Measurements from ENCODE around the gene NR4A1. TPM values are rescaled to one million over a fixed set of nuclear protein-coding genes. Genes with fewer than 3 reads are reported as not detected.
A peak's percentile ranks its signal among the peaks of the same experiment; 100 is the strongest.

Gene NR4A1
- total RNA-seq, 4 donors from 2014 or later = 31.7 to 297 (median 135) TPM

DNA sequence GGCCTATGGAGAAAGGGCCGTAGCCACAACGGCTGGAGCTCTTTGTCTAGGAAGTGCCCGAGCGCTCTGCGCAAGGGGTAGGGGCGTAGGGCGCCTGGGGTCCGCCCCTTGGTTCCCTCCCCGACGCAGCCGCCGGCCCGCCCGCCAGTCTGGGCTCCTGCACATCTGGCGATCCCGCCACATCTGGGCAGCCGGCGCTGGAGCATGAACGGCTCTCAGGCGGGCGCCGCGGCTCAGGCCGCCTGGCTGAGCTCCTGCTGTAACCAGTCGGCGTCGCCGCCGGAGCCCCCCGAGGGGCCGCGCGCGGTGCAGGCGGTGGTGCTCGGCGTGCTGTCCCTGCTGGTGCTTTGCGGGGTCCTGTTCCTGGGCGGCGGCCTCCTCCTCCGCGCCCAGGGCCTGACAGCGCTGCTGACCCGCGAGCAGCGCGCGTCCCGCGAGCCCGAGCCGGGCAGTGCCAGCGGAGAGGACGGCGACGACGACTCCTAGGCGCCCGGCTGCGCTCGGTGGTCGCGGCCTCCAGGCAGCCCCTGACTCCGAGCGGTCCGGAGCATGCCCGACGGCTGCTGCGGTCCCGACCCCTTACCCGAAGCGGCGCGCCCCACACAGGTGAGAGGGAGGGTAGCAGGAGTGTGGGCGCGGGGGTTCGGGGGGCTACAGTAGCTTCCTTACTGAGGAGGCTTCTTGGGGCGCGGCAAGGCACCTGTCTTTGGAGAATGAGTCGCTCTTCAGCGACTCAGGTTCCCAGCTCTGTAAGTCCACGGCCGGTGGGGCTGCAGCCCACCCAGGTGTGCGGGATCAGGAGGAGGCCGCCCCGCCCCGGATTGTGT, 28.5 kb downstream of the NR4A1 start, which contains the start of gene SMIM41:
SMIM41 (plus strand) TSS at position 129 of the 827 bp plus-strand sequence; CDS start at position 205, 76 bp downstream.
- intact Hi-C loops (cut with DNase I; ENCODE audit: low total_unique reads) = no loop called here
- Histone ChIP-seq H3K27me3 (no peaks in the 10 kb centered on the region), H3K4me1 (peaks cover 0 to 9% of the 10 kb centered on the region in 2 donors), H3K36me3 (no peaks in the 10 kb centered on the region), H3K27ac (peak within 1 kb of the TSS; percentile 71 to 72), H3K4me3 (peak within 1 kb of the TSS in 1 of 2 donors; percentile 5), H3K9me3 (no peaks in the 10 kb centered on the region)
- TF ChIP-seq, protein P1, sequence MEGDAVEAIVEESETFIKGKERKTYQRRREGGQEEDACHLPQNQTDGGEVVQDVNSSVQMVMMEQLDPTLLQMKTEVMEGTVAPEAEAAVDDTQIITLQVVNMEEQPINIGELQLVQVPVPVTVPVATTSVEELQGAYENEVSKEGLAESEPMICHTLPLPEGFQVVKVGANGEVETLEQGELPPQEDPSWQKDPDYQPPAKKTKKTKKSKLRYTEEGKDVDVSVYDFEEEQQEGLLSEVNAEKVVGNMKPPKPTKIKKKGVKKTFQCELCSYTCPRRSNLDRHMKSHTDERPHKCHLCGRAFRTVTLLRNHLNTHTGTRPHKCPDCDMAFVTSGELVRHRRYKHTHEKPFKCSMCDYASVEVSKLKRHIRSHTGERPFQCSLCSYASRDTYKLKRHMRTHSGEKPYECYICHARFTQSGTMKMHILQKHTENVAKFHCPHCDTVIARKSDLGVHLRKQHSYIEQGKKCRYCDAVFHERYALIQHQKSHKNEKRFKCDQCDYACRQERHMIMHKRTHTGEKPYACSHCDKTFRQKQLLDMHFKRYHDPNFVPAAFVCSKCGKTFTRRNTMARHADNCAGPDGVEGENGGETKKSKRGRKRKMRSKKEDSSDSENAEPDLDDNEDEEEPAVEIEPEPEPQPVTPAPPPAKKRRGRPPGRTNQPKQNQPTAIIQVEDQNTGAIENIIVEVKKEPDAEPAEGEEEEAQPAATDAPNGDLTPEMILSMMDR (IDR thresholded peaks at IDR 0.05) = no peak
- TF ChIP-seq POLR2A (IDR thresholded peaks at IDR 0.05) = no peak
- DNase-seq = no peak

GRCh38 chr12:52080403-52081251, 29.4 kb downstream of the NR4A1 start:
- Histone ChIP-seq H3K27ac (peak overlapping the region; percentile 71 to 72), H3K27me3 (no peaks in the 10 kb centered on the region), H3K36me3 (no peaks in the 10 kb centered on the region), H3K9me3 (no peaks in the 10 kb centered on the region), H3K4me3 (peak overlapping the region in 1 of 2 donors; percentile 5), H3K4me1 (peaks cover 0 to 9% of the 10 kb centered on the region in 2 donors)
- DNase-seq = no peak
- intact Hi-C loops (cut with DNase I; ENCODE audit: low total_unique reads) = no loop called here
- TF ChIP-seq, protein P1 (IDR thresholded peaks at IDR 0.05) = no peak
- TF ChIP-seq POLR2A (IDR thresholded peaks at IDR 0.05) = no peak

DNA sequence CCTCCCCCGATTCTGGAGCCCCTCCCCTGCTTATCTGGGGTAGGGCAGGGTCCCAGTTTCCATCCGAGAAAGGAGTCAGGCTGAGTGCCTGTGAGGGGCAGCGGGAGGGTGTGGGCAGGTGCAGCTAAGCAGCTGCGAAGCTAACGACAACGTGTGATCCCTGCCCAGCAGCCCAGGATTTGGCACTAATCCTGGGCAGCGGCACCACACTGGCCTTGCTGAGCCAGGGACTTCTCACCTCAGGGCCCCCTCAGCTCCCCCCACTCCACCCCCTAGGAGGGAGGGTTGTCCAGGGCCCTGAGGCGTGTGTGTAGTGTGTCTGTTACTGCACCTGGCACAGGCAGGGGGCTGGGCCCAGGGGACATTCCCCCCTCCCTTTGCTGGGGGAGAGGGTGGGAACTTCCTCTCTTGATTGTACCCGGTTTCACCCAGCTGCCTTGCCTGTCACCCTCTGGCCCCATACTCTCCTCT, 30.1 kb downstream of the NR4A1 start:
- Histone ChIP-seq H3K4me1 (peaks cover 0 to 9% of the 10 kb centered on the region in 2 donors), H3K27ac (peak overlapping the region; percentile 71 to 72), H3K36me3 (no peaks in the 10 kb centered on the region), H3K9me3 (no peaks in the 10 kb centered on the region), H3K27me3 (no peaks in the 10 kb centered on the region), H3K4me3 (no peak overlapping the region)
- TF ChIP-seq, protein P1 (IDR thresholded peaks at IDR 0.05) = no peak
- no peak for TF ChIP-seq POLR2A (IDR thresholded peaks at IDR 0.05)
- DNase-seq = no peak
- intact Hi-C loops (cut with DNase I; ENCODE audit: low total_unique reads) = no loop called here

- Histone ChIP-seq H3K27me3 (no peaks in the 10 kb centered on the region), H3K4me3 (no peak overlapping the region), H3K27ac (peak overlapping the region; percentile 71 to 72), H3K36me3 (no peaks in the 10 kb centered on the region), H3K9me3 (no peaks in the 10 kb centered on the region), H3K4me1 (peaks cover 0 to 9% of the 10 kb centered on the region in 2 donors)
- peak; percentile 49 to 59 for DNase-seq
- intact Hi-C loops (cut with DNase I; ENCODE audit: low total_unique reads) = no loop called here
- TF ChIP-seq POLR2A (IDR thresholded peaks at IDR 0.05) = peak in 1 of 2 donors; percentile 16
- TF ChIP-seq, protein P1 (IDR thresholded peaks at IDR 0.05) = no peak
Measured at GRCh38 chr12:52082026-52082668, 30.9 kb downstream of the NR4A1 start.
